ENCODE measurements around the gene SGIP1.

Gene SGIP1

DNA sequence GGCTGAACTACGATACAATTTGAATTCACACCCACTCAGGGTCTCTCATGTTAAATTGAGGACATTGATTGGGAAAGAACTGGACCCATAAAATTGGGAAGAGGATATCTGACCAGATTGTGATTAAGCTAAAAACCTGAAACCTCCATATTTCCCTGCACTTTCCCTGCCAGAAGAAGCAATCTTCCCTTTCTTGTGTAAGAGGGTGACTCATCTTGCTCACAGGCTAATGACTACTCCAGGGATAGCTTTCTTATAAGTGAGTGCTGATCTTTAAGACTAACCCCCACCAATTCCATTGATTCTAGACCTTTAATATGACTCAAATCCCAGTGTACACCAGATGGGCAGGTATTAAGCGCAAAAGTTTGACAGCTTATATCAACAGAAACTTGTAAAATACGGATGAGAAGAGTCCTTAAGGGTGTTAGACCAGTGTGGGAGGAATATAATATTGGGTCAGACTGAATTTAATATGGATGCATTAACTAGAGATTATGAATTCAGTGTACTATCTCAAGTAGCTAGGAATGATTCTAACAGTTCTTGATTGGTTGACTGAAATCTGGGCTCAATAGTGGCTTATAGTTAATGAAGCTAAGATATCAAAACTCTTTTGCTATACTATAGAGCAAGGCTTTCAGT, 12.1 kb upstream of the SGIP1 start:
- peak; percentile 85 for DNase-seq (ENCODE audit: low read depth)

GRCh38 chr1:66523562-66523961, 10.4 kb upstream of the SGIP1 start:
- DNase-seq (ENCODE audit: low read depth), result no peak

GRCh38 chr1:66525086-66525485, 8.9 kb upstream of the SGIP1 start:
- DNase-seq (ENCODE audit: low read depth), result no peak

GRCh38 chr1:66526036-66526435, 7.9 kb upstream of the SGIP1 start:
- DNase-seq (ENCODE audit: low read depth), result no peak

GRCh38 chr1:66526991-66527390, 7.0 kb upstream of the SGIP1 start:
- no peak for DNase-seq (ENCODE audit: low read depth)

DNA sequence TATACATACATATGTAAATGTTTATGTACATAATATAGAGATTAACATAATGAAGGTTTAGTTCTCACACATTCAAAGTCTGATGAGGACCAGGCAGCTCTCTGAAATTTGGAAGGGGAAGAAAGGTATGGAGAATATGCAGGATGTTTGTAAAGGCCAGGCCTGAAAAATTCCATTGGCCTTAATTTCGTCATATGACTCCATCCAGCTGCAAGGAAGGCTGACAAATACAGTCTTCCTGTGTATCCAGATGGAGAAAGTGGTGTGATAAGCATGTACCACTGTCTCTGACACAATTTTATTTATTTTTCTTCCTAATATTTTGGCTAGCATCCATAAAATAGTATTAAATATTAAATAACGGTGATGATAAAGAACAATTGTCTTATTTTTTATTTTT, 6.3 kb upstream of the SGIP1 start:
- peak; percentile 73 for DNase-seq (ENCODE audit: low read depth)

DNA sequence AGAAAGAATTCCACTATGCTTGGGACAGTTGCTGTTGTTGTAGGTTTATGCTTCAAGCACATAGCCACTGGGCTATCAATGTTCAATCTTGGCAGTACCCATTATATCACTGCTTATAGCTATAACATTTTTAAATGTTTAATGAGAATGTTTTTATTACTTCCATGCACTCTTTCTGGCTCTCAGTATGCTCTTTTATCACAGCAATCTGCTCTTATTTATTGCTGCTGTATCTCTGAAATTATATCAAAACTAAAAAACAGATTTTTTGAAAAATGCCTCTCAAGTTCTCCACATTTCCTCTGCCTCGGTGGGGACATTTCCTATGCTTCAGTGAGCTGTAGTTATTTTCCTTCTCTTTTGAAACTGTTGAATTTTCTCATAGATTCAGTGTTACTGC, 5.4 kb upstream of the SGIP1 start:
- DNase-seq (ENCODE audit: low read depth), result no peak

- DNase-seq (ENCODE audit: low read depth), result no peak
Measured at GRCh38 chr1:66532214-66532613, 1.7 kb upstream of the SGIP1 start.

- peak; percentile 59 for DNase-seq (ENCODE audit: low read depth)
Measured at GRCh38 chr1:66532798-66533783, 862 bp upstream of the SGIP1 start.

- DNase-seq (ENCODE audit: low read depth), result no peak
Measured at GRCh38 chr1:66535061-66535460, 1.1 kb downstream of the SGIP1 start.

DNA sequence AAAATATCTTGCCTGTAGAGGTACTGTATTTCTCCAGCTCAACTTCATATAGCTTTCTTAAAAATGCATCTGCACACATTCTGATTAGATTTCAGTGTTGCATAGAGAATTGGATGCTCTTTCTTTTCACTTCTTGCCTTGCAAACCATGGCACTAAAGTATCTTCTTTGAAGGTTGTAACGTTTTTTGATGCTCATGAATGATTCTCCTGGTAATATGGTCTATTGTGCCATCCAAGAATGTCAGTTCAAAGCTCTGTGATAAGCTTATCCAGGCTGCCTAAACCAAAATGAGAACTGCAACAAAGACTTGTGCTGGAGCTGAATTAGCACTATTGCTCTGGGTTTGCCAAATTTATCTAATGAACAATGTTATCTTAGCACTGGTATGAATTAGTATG, 1.9 kb downstream of the SGIP1 start:
- no peak for DNase-seq (ENCODE audit: low read depth)

GRCh38 chr1:66537718-66538117, 3.8 kb downstream of the SGIP1 start:
- DNase-seq (ENCODE audit: low read depth), result no peak

DNA sequence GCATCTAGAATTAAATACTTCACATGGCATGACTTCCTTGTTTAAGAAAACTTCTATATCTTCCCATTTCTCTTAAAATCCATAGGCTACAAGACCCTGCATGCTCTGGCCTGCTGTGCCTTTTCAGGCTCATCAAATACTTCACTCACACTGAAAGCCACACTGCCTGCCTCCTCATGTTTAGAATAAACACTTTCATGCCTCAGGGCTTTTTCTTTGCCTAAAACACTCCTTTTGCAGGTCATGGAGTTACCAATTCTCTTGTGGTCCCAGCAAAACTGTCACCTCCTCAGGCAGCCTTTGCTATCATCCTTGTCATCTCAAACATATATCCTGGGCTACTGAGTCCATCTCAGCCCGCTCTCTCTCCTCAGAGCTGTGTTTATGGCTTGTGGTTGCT, 5.5 kb downstream of the SGIP1 start:
- no peak for DNase-seq (ENCODE audit: low read depth)

DNA sequence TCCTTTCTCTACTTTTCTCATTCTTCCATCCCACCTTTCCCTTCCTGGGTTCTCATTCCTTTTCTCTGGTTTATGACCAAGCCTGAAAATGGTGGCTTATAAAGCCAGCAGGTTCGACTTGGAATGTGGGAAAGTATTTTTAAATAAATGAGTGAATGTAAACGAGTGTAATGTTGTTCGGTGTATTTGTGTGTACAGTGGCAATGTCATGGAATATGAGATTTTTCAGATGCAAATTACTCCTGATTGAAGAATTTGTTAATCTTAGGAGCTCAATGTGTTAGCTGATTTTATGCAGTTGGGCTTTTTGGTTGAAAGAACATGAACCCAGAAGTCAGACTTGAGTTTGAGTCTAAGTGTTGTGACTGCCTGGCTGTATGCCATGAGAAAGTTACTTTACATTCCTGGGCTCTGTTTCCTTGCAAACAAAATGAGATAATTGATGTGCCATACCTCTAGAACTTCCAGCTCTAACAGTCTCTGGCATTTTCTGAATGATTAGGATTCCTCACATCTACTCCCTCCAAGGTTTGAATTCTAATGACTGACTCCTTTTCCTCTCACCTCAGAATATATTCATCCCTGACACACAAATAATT, 6.6 kb downstream of the SGIP1 start:
- DNase-seq (ENCODE audit: low read depth), result no peak

DNA sequence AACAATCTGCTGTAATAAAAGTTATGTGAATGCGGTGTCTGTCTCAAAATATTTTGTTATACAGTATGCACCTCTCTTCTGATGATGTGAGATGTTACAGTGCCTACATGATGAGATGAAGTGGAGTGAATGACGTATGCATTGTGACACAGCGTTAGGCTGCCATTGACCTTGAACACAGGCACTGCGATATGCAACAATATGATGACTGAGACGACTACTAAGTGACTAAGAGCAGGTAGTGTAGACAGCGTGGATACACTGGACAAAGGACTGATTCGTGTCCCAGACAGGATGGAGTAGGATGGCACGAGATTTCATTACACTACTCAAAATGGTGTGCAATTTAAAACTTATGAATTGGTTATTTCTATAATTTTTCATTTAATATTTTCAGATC, 8.4 kb downstream of the SGIP1 start:
- no peak for DNase-seq (ENCODE audit: low read depth)

DNA sequence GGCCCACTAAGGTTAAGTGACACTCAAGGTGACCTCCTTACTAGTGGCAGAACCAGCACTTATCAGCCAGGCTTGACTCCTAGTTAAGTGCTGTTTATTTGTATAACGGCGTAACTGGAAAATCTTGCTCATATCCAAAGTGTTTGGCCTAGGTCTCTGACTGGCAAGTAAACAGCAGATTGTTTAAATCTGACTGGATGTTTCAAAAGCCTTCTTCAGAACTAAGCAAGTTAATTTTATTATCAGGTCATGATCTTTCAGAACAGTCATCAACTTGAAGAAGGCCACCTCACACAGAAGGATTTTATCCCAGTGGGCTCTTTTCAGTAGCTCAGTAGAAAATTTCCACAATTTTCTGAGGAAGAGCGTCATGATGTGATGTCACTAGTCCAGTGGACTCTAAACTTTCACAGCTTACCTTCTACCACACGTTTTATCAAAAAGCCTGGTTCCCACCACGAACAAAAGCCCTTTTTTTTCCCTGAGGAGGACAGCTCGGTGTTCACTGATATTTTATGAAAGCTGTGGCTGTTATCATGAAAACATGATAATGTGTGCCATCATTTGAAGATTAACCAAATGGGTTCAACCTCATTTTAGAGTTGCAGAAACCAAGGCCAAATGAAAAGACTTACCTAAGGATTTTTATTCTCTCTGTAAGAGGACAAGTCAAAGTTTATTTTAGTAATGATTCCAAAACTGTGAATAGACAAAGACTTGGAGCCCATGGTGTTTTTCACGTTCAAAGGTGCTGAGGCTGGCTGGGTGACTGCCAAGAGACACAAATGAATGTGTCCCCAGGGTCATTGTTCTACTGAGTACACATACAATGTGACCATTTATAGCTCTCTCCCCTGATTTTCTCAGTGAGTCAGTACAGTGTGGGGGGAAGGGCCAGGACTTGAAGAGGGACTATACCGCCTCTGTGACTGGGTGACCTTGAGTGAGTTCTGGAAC, 9.1 kb downstream of the SGIP1 start:
- DNase-seq (ENCODE audit: low read depth), result peak; percentile 49

GRCh38 chr1:66546047-66546810, 12.3 kb downstream of the SGIP1 start:
- no peak for DNase-seq (ENCODE audit: low read depth)

DNA sequence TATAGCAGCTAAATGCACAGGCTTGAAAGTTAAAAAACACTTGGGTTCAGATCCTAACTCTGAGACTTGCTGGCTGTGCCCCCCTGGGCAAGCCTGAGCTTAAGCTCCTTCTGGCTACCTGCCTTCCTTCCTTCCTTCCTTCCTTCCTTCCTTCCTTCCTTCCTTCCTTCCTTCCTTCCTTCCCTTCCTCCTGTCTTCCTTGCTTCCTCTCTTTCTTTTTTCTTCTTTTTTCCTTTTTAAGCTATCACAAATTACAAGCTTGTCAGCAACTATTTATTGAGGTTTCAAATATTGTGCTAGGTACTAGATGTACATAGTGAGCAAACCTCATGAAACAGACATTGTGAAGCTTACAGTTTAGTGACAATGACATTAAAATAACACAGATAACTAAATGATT, 15.1 kb downstream of the SGIP1 start:
- DNase-seq (ENCODE audit: low read depth), result no peak

- DNase-seq (ENCODE audit: low read depth), result no peak
Measured at GRCh38 chr1:66550243-66550642, 16.3 kb downstream of the SGIP1 start.

- DNase-seq (ENCODE audit: low read depth), result no peak
Measured at GRCh38 chr1:66552287-66552686, 18.3 kb downstream of the SGIP1 start.

GRCh38 chr1:66552829-66553228, 18.9 kb downstream of the SGIP1 start:
- no peak for DNase-seq (ENCODE audit: low read depth)

Measured in HS-5 (cell line).